ENCODE measurements around the gene CENPH. TPM values are rescaled to one million over a fixed set of nuclear protein-coding genes. Genes with fewer than 3 reads are reported as not detected.
A peak's percentile ranks its signal among the peaks of the same experiment; 100 is the strongest.

Gene CENPH
- total and polyA plus RNA-seq, 2 of the 13 experiments (the other 11 are each of a cell fraction or from before 2014, with no cell fraction given): 11.2 to 28.8 TPM

- TF ChIP-seq PITX1 (CRISPR knock-in tag; IDR thresholded peaks at IDR 0.05) (no peak), ZMYM2 (CRISPR knock-in tag; IDR thresholded peaks at IDR 0.05) (peak; percentile 78), TEAD3 (CRISPR knock-in tag; optimal IDR thresholded peaks at IDR 0.05; ENCODE audit: borderline replicate concordance) (no peak), SMYD3 (CRISPR knock-in tag; IDR thresholded peaks at IDR 0.05) (no peak), THAP11 (CRISPR knock-in tag; IDR thresholded peaks at IDR 0.05) (peak; percentile 85), GFI1 (CRISPR knock-in tag; IDR thresholded peaks at IDR 0.05; ENCODE audit: borderline replicate concordance) (0 out of 2 replicates have a peak, but pooled peaks have one; percentile 11), ZNF282 (IDR thresholded peaks at IDR 0.05; ENCODE audit: partially characterized antibody) (no peak), ZC3H13 (CRISPR knock-in tag; IDR thresholded peaks at IDR 0.05) (peak; percentile 58; the same call in 1 of the 2 replicates), TP53 (CRISPR knock-in tag; conservative IDR thresholded peaks at IDR 0.05) (peak; percentile 67; the same call in 1 of the 2 replicates), ZNF33A (CRISPR knock-in tag; IDR thresholded peaks at IDR 0.05; ENCODE audit: borderline replicate concordance) (peak; percentile 85; the same call in 1 of the 2 replicates), ZNF263 (CRISPR knock-in tag; IDR thresholded peaks at IDR 0.05) (peak; percentile 20; the same call in 1 of the 2 replicates), HDAC2 (CRISPR knock-in tag; IDR thresholded peaks at IDR 0.05) (peak; percentile 71), ZNF142 (CRISPR knock-in tag; IDR thresholded peaks at IDR 0.05) (peak; percentile 65; the same call in 1 of the 2 replicates), DPF2 (CRISPR knock-in tag; IDR thresholded peaks at IDR 0.05; ENCODE audit: borderline replicate concordance, low read depth) (no peak), ZNF605 (CRISPR knock-in tag; IDR thresholded peaks at IDR 0.05) (peak; percentile 89), E2F2 (CRISPR knock-in tag; IDR thresholded peaks at IDR 0.05; ENCODE audit: borderline replicate concordance) (peak; percentile 65; the same call in 1 of the 2 replicates), ZSCAN25 (CRISPR knock-in tag; IDR thresholded peaks at IDR 0.05) (peak; percentile 53; the same call in 1 of the 2 replicates), ZBTB3 (CRISPR knock-in tag; IDR thresholded peaks at IDR 0.05; ENCODE audit: borderline replicate concordance, low read depth) (0 out of 2 replicates have a peak, but pooled peaks have one; percentile 41), CSRNP1 (CRISPR knock-in tag; IDR thresholded peaks at IDR 0.05) (peak; percentile 88; the same call in 1 of the 2 replicates)
Observed at GRCh38 chr5:69189162-69190086, at the start of gene CENPH (continued).

All from HepG2 (cell line).